MCF 10A (cell line): ENCODE results near the gene AP1G2. TPM values are rescaled to one million over a fixed set of nuclear protein-coding genes. Genes with fewer than 3 reads are reported as not detected.
"Not testable (repeated sequence)": the region's sequence is repeated elsewhere in the genome, so short reads cannot be mapped to it uniquely, and the experiment has no call there.

Source experiments
- BruUV-seq: library from RNA; stranded (reverse); fragments of 400-500 nt; replicated peaks from 2 replicates; lab custom pipeline; 2021; lab: Mats Ljungman, UMichigan
- CTCF ChIA-PET: fragments of 300-600 bp; sonication (Branson Sonifier 250); formaldehyde crosslinking; extraction: SDS; loops from one replicate; lab custom pipeline; 2021; ENCODE audit warnings: antibody characterized with exemption, inconsistent platforms; lab: Yijun Ruan, JAX
- POLR2A ChIA-PET: fragments of 300-600, 350-650 bp; sonication (Branson Sonifier 250); formaldehyde crosslinking; extraction: SDS; loops from one replicate; lab custom pipeline; 2020; ENCODE audit warnings: antibody characterized with exemption, inconsistent platforms; lab: Yijun Ruan, JAX
- DNase-seq: peaks from one replicate; pipeline ENCODE4 v3.0.0-alpha.2; 2018; ENCODE audit not compliant: unreplicated experiment
- H3K27ac Mint-ChIP-seq: one replicate; pipeline ENCODE4 v1.8.0; 2022; ENCODE audit warnings: mild to moderate bottlenecking, low read depth, mixed read lengths; ENCODE audit not compliant: unreplicated experiment
- H3K27me3 Mint-ChIP-seq: one replicate; pipeline ENCODE4 v1.8.0; 2022; ENCODE audit warnings: mixed read lengths; ENCODE audit not compliant: insufficient read depth, unreplicated experiment
- H3K36me3 Mint-ChIP-seq: one replicate; pipeline ENCODE4 v1.8.0; 2022; ENCODE audit warnings: mild to moderate bottlenecking, moderate library complexity, mixed read lengths; ENCODE audit not compliant: insufficient read depth, unreplicated experiment
- H3K4me1 Mint-ChIP-seq: one replicate; pipeline ENCODE4 v1.8.0; 2022; ENCODE audit warnings: mixed read lengths; ENCODE audit not compliant: insufficient read depth, unreplicated experiment
- H3K4me3 Mint-ChIP-seq: one replicate; pipeline ENCODE4 v1.8.0; 2022; ENCODE audit warnings: mild to moderate bottlenecking, moderate library complexity, mixed read lengths; ENCODE audit not compliant: unreplicated experiment
- H3K9me3 Mint-ChIP-seq: one replicate; pipeline ENCODE4 v1.8.0; 2022; ENCODE audit warnings: mixed read lengths; ENCODE audit not compliant: unreplicated experiment
- CTCF ChIP-seq: fragments of 200-600 bp; IDR thresholded peaks from one replicate; pipeline ENCODE4 v1.8.0; 2022; ENCODE audit warnings: antibody characterized with exemption, mild to moderate bottlenecking; ENCODE audit not compliant: unreplicated experiment
- intact Hi-C: fragments of 100-400 bp; cut with micrococcal nuclease; formaldehyde crosslinking; loops from 2 replicates; pipeline ENCODE4 v1.14.1; 2022
- total RNA-seq: library from RNA; stranded (reverse); gene quantifications from 2 replicates; pipeline ENCODE4 v1.2.3, GENCODE V29; 2022

Gene AP1G2
- total RNA-seq, 1 experiment from 2014 or later = 89.2 TPM

DNA sequence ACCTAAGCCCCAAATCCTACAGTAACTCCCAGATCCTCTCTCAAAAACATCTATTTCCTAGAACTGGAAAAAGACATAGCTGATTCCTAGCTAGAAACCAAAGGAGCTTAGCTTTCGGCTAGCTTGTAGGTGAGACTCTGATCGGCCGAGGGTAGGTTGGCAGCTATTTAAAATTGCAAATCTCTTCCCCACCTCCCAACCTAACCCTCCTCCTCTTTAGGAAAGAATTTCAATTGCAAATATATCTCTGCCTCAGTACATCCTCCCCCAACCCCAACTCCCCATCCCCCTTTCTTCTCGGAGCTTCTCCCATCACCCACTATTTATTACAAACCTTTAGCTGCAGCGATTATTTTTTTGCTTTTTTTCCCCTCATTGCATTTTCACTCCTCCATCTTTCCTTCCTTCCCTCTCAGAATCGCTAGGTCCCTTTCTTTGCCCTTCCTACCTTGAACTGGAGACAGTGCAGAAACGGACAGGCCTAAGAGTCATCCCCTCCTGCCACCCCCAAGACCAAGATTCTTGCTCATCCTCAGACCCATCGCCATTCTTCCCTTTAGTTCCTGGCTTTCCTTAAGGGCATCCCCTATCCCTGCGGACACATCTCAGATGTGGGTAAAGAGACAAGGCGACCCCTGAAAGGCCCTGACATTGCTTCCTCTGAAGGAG, 29.4 kb downstream of the AP1G2 start:
- Mint-ChIP-seq H3K36me3 (peaks cover 6% of the 10 kb centered on the region), H3K27me3 (no peaks in the 10 kb centered on the region), H3K4me3 (no peak overlapping the region), H3K27ac (no peak overlapping the region), H3K4me1 (peaks cover 10% of the 10 kb centered on the region), H3K9me3 (no peaks in the 10 kb centered on the region)
- ChIA-PET POLR2A (interaction anchor here (0.5 to 1.3 kb wide), 2 partner anchors 14 to 557 kb away, joined by 3 to 4 read pairs; no protein-coding TSS in a partner anchor), CTCF (interaction anchor here (0.5 to 4.5 kb wide), 14 partner anchors 9 to 589 kb away, joined by 3 to 48 read pairs (median 4); partner anchors contain the start of gene THTPA)
- TF ChIP-seq CTCF = no peak
- no peak for DNase-seq
- intact Hi-C loops = no loop called here
- BruUV-seq = no TSS peak

DNA sequence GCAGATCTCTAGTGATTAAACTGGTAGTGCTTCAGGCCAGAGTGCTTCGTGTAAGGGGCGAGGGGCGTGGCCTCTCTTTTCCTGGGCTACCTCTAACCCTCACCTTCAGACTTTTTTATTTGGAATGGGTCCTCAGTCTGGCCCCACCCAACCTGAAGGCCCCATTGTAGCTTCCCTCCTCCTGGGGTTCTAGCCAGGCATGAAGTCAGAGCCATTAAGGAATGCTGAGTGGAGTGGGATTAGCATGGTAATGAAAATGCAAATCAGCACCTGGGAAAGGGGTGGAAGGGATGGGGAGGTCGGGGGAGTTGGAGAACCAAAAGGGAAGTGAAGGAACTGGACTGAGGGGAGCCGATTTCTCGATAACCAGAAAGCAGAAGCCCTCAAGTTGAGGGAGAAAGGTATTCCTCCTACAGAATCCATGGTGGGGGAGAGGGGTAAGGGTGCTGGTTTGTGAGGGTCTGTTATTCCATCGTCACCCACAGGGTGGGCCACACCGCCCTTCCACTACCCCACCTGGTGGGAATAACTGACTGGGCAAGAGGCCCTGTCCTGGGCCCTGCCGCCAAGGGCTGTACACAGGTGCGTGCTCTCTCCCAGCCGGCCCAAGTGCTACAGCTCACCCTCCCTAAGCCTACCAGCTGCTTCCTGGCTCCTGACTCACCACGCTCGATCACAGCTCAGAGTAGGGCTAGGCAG, 30.1 kb downstream of the AP1G2 start:
- intact Hi-C loops = no loop called here
- CTCF ChIA-PET = interaction anchor here (0.5 to 4.5 kb wide), 7 partner anchors 8 to 589 kb away, joined by 3 to 48 read pairs (median 4); no protein-coding TSS in a partner anchor
- Mint-ChIP-seq H3K9me3 (no peaks in the 10 kb centered on the region), H3K27ac (no peak overlapping the region), H3K4me3 (no peak overlapping the region), H3K36me3 (peaks cover 6% of the 10 kb centered on the region), H3K27me3 (no peaks in the 10 kb centered on the region), H3K4me1 (peaks cover 10% of the 10 kb centered on the region)
- BruUV-seq = no TSS peak
- no peak for TF ChIP-seq CTCF
- POLR2A ChIA-PET = interaction anchor here (1.3 kb wide), 1 partner anchor 15 kb away, joined by 4 read pairs; no protein-coding TSS in a partner anchor
- DNase-seq = no peak

DNA sequence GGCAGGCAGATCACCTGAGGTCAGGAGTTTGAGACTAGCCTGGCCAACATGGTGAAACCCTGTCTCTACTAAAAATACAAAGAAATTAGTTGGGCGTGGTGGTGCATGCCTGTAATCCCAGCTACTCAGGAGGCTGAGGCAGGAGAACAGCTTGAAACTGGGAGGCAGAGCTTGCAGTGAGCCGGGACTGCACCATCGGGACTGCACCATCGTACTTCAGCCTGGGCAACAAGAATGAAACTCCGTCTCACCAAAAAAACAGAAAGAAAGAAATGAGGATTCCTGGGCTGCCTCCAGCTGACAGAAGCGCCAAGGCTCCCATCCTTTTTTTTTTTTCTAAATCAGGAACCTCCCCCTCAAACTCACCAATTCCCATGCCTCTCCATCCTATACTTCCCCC, 30.7 kb downstream of the AP1G2 start:
- H3K36me3 Mint-ChIP-seq, BruUV-seq, DNase-seq, H3K4me3 Mint-ChIP-seq, H3K27ac Mint-ChIP-seq, H3K27me3 Mint-ChIP-seq, H3K9me3 Mint-ChIP-seq, intact Hi-C loops: not testable (repeated sequence)
- ChIA-PET CTCF (interaction anchor here (0.5 to 4.5 kb wide), 7 partner anchors 11 to 155 kb away, joined by 3 to 48 read pairs (median 4); no protein-coding TSS in a partner anchor), POLR2A (interaction anchor here (0.6 kb wide), 1 partner anchor 9 kb away, joined by 3 read pairs; no protein-coding TSS in a partner anchor)
- peaks cover 10% of the 10 kb centered on the region for H3K4me1 Mint-ChIP-seq

- H3K9me3 Mint-ChIP-seq = no peaks in the 10 kb centered on the region
- TF ChIP-seq CTCF = no peak
- ChIA-PET CTCF (interaction anchor here (0.5 to 4.5 kb wide), 7 partner anchors 12 to 155 kb away, joined by 3 to 48 read pairs (median 4); no protein-coding TSS in a partner anchor), POLR2A (interaction anchor here (0.6 kb wide), 1 partner anchor 8 kb away, joined by 3 read pairs; no protein-coding TSS in a partner anchor)
- H3K4me3 Mint-ChIP-seq = no peak overlapping the region
- H3K4me1 Mint-ChIP-seq = peaks cover 10% of the 10 kb centered on the region
- H3K36me3 Mint-ChIP-seq = peaks cover 7% of the 10 kb centered on the region
- BruUV-seq = no TSS peak
- no peak overlapping the region for H3K27ac Mint-ChIP-seq
- H3K27me3 Mint-ChIP-seq = no peaks in the 10 kb centered on the region
- no peak for DNase-seq
- intact Hi-C loops = no loop called here
Observed at GRCh38 chr14:23536494-23536893, 31.1 kb downstream of the AP1G2 start.
